Activated CD4-positive, alpha-beta T cell treated with anti-CD3 and anti-CD28 coated beads, Interleukin-2, amount 50 U/mL, for 24 hours (primary cell): ENCODE data around the gene VEGFA.

Experiments used
- DNase-seq, 2 donors: peaks; one replicate each; pipeline ENCODE4 v3.0.0-alpha.2; 2020; ENCODE audit warnings: low read depth in 1 of 2, low spot score in 1 of 2

The VEGFA gene

GRCh38 chr6:43738877-43739641 is 31.0 kb upstream of the VEGFA start:
- DNase-seq, result no peak

- DNase-seq, result no peak
Observed at GRCh38 chr6:43739642-43740091, 30.3 kb upstream of the VEGFA start.

- no peak for DNase-seq
Observed at GRCh38 chr6:43740321-43740960, 29.6 kb upstream of the VEGFA start.

GRCh38 chr6:43740961-43741764 is 28.8 kb upstream of the VEGFA start:
- no peak for DNase-seq

- DNase-seq, result no peak
Observed at GRCh38 chr6:43741829-43742228, 28.2 kb upstream of the VEGFA start.

- DNase-seq, result no peak
Observed at GRCh38 chr6:43742285-43742684, 27.7 kb upstream of the VEGFA start.

GRCh38 chr6:43742931-43743632 is 26.9 kb upstream of the VEGFA start:
- DNase-seq, result no peak

GRCh38 chr6:43743682-43744381 is 26.2 kb upstream of the VEGFA start:
- no peak for DNase-seq

GRCh38 chr6:43744491-43744890 is 25.5 kb upstream of the VEGFA start:
- DNase-seq, result no peak

- DNase-seq, result no peak
Observed at GRCh38 chr6:43744931-43745727, 24.9 kb upstream of the VEGFA start.

GRCh38 chr6:43746071-43746470 is 23.9 kb upstream of the VEGFA start:
- no peak for DNase-seq

- DNase-seq, result no peak
Observed at GRCh38 chr6:43746613-43747102, 23.4 kb upstream of the VEGFA start.

GRCh38 chr6:43747784-43748183 is 22.2 kb upstream of the VEGFA start:
- DNase-seq, result no peak

- no peak for DNase-seq
Observed at GRCh38 chr6:43748765-43749164, 21.2 kb upstream of the VEGFA start.

- no peak for DNase-seq
Observed at GRCh38 chr6:43749461-43749860, 20.6 kb upstream of the VEGFA start.

- DNase-seq, result no peak
Observed at GRCh38 chr6:43750622-43751021, 19.4 kb upstream of the VEGFA start.

- DNase-seq, result no peak
Observed at GRCh38 chr6:43753570-43754183, 16.3 kb upstream of the VEGFA start.

- DNase-seq, result no peak
Observed at GRCh38 chr6:43757966-43758616, 11.9 kb upstream of the VEGFA start.

- DNase-seq, result no peak
Observed at GRCh38 chr6:43758617-43759050, 11.4 kb upstream of the VEGFA start.
